WERI-Rb-1 (cell line): ENCODE results near the gene IP6K1.
"Not testable (repeated sequence)": the region's sequence is repeated elsewhere in the genome, so short reads cannot be mapped to it uniquely, and the experiment has no call there.

Experiments
- DNase-seq: peaks from one replicate; pipeline ENCODE4 v3.0.0-alpha.2; 2020
- H3K27ac ChIP-seq: fragments of 250-450 bp; sonication (Bioruptor Pico); 2 replicates; pipeline ENCODE4 v1.5.1; 2020; ENCODE audit warnings: mild to moderate bottlenecking, moderate library complexity
- H3K27me3 ChIP-seq: fragments of 250-450 bp; sonication (Bioruptor Pico); 2 replicates; pipeline ENCODE4 v1.5.1; 2021; ENCODE audit warnings: mild to moderate bottlenecking, low read depth, moderate library complexity; ENCODE audit not compliant: insufficient read depth, severe bottlenecking
- H3K36me3 ChIP-seq: fragments of 250-450 bp; sonication (Bioruptor Pico); 2 replicates; pipeline ENCODE4 v1.5.1; 2020; ENCODE audit warnings: mild to moderate bottlenecking, moderate library complexity
- H3K4me3 ChIP-seq: 2 replicates; pipeline ENCODE4 v1.5.1; 2011; ENCODE audit warnings: low read depth, mild to moderate bottlenecking, control low read depth, low read length
- H3K9me3 ChIP-seq: fragments of 250-450 bp; sonication (Bioruptor Pico); 2 replicates; pipeline ENCODE4 v1.5.1; 2021; ENCODE audit warnings: mild to moderate bottlenecking, moderate library complexity; ENCODE audit not compliant: severe bottlenecking
- CTCF ChIP-seq: IDR thresholded peaks from 2 replicates; pipeline ENCODE4 v1.5.1; 2011; ENCODE audit warnings: low read depth, mild to moderate bottlenecking, control low read depth, inconsistent platforms, low read length

IP6K1 gene

GRCh38 chr3:49781415-49782199, 4.7 kb downstream of the IP6K1 start:
- no peak overlapping the region for H3K4me3 ChIP-seq
- no peaks in the 10 kb centered on the region for H3K9me3 ChIP-seq
- no peaks in the 10 kb centered on the region for H3K27me3 ChIP-seq
- H3K36me3 ChIP-seq: peaks cover 49% of the 10 kb centered on the region
- peak; percentile 57 for DNase-seq
- no peak for TF ChIP-seq CTCF
- H3K27ac ChIP-seq: peak overlapping the region; percentile 47

GRCh38 chr3:49780975-49781365, 5.4 kb downstream of the IP6K1 start:
- not testable (repeated sequence) for H3K4me3 ChIP-seq, DNase-seq, H3K27me3 ChIP-seq, H3K9me3 ChIP-seq
- Histone ChIP-seq H3K27ac (peak overlapping the region; percentile 47), H3K36me3 (peaks cover 51% of the 10 kb centered on the region)

GRCh38 chr3:49780080-49780974, 6.0 kb downstream of the IP6K1 start:
- no peak overlapping the region; the same call in 1 of the 2 replicates for H3K27ac ChIP-seq
- no peaks in the 10 kb centered on the region for H3K27me3 ChIP-seq
- H3K4me3 ChIP-seq: no peak overlapping the region
- H3K36me3 ChIP-seq: peaks cover 49% of the 10 kb centered on the region
- no peak for DNase-seq
- TF ChIP-seq CTCF: no peak
- H3K9me3 ChIP-seq: no peaks in the 10 kb centered on the region

GRCh38 chr3:49779358-49780079, 6.8 kb downstream of the IP6K1 start:
- no peak overlapping the region for H3K4me3 ChIP-seq
- no peaks in the 10 kb centered on the region for H3K9me3 ChIP-seq
- no peak for TF ChIP-seq CTCF
- no peak overlapping the region for H3K27ac ChIP-seq
- no peaks in the 10 kb centered on the region for H3K27me3 ChIP-seq
- peaks cover 43% of the 10 kb centered on the region for H3K36me3 ChIP-seq
- no peak for DNase-seq

- H3K36me3 ChIP-seq: peaks cover 21% of the 10 kb centered on the region
- not testable (repeated sequence) for H3K9me3 ChIP-seq, H3K27ac ChIP-seq, H3K27me3 ChIP-seq, H3K4me3 ChIP-seq, DNase-seq
Measured at GRCh38 chr3:49776101-49776500, 10.2 kb downstream of the IP6K1 start.

GRCh38 chr3:49775538-49775937, 10.8 kb downstream of the IP6K1 start:
- TF ChIP-seq CTCF: no peak
- no peak for DNase-seq
- no peak overlapping the region for H3K27ac ChIP-seq
- H3K36me3 ChIP-seq: peaks cover 15% of the 10 kb centered on the region
- H3K27me3 ChIP-seq: no peaks in the 10 kb centered on the region
- H3K9me3 ChIP-seq: no peaks in the 10 kb centered on the region
- H3K4me3 ChIP-seq: no peak overlapping the region
